GM18909 (cell line): Measurements from ENCODE around the gene PAF1.
"Not testable (repeated sequence)": the region's sequence is repeated elsewhere in the genome, so short reads cannot be mapped to it uniquely, and the experiment has no call there.

Experiments used
- ATAC-seq: cut with Tn5 transposase; IDR thresholded peaks from one replicate; pipeline ENCODE4 v1.9.1; 2021; ENCODE audit warnings: mild to moderate bottlenecking; ENCODE audit not compliant: unreplicated experiment, poor library complexity

PAF1 gene

DNA sequence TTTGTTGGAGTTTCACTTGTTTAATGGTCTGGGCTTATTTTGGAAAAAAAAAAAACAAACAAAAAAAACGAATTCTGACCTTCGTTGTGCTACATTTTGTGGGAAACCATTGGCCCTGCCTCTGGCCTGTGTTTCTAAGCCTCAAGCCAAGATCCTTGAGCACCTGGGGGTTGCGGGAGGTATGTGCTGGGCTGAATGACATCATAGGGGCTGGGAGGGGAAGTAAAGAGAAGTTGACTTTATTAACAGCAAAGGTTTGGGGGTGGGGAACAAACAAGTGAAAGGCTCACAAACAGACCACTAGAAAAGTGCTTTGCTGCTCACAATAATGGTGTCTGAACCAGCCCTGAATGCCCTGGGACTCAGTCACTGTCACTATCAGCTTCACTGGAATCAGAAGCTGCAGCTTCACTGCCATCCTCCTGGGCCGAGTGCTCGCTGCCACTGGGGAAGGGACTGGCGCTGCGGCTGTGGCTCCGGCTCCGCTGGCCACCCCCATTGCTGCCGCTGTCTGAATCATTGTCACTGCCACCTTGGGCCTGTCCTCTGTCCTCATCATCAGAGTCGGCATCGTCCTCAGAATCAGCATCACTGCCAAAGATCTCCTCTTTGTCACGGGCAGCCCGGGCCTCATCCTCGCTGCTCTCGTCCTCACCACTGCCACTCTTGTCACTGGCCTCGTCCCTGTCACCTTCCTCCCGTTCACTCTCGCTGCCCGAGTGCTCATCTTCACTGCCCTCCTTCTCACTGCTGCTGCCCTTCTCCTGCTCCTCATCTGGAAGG lies 5.1 kb downstream of the PAF1 start:
- ATAC-seq: no peak

GRCh38 chr19:39384839-39385568 lies 5.9 kb downstream of the PAF1 start:
- ATAC-seq: no peak

DNA sequence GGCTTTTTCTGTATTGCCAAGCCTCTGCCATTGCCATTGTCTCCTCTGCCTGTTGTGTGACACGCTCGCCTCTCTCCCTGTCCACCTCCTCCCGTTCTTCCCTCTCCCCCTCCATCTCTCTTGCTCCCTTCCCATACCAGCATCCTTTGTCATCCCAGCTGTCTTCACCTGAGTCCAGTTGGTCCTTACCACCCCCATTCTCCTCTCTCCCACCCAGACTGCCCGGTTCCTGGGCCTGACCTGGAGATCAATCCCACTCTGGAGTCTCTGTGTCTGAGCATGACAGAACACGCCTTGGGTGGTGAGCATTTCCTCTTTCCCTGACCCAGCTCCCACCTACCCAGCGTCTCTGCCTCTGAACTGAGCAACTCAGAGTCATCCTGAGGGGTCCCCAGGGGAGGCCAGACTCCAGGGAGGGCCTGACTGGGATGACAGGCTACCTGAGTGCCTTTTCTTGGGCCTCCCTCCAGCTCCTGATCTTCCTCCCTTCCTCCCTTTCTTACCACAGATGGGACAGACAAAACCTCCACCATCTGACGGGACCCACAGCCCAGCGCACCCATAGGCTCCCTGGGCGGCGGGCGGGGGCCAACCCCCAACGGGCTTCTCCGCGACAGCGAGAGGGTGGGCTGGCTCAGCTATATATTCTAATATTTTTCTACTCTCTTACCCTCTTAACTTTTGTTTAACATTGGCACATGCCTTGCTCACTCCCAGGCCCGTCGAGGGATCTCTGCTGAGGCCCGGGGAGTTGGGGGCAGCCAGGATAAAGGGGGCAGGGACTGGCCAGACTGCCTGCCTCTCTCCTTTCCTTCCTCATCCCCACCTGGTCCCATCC lies 7.7 kb downstream of the PAF1 start:
- ATAC-seq: no peak

DNA sequence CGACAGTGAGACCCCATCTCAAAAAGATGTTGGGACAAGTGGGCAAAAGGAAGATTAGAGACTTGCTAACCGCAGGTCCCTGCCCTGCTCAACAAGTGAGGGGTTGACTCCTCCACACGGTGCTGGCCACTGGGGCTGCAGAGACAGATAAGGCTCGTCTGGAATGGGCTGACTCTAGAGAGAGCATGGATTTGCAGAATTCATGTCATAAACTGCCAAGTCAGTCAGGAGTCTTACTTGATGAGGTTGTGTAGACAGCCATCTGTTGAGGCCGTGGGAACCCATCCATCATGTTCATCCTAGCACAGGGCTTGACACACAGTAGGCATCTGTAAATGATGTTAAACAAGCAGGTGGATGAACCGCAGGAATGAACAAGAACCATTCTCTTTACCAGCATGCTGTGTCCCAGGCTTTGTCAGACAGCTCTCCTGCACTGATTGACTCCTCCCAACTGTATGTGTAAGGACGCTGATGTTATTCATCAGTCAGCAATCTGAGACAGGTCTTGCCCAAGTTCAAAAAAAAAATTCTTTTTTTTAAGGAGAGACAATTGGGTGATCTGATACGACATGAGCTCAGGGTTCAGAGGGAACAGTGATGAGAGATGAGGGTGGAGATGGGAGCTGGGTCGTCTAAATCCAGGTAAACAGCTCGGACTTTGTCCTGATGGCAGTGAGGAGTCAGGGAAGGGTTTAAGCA lies 8.8 kb downstream of the PAF1 start:
- ATAC-seq: no peak

DNA sequence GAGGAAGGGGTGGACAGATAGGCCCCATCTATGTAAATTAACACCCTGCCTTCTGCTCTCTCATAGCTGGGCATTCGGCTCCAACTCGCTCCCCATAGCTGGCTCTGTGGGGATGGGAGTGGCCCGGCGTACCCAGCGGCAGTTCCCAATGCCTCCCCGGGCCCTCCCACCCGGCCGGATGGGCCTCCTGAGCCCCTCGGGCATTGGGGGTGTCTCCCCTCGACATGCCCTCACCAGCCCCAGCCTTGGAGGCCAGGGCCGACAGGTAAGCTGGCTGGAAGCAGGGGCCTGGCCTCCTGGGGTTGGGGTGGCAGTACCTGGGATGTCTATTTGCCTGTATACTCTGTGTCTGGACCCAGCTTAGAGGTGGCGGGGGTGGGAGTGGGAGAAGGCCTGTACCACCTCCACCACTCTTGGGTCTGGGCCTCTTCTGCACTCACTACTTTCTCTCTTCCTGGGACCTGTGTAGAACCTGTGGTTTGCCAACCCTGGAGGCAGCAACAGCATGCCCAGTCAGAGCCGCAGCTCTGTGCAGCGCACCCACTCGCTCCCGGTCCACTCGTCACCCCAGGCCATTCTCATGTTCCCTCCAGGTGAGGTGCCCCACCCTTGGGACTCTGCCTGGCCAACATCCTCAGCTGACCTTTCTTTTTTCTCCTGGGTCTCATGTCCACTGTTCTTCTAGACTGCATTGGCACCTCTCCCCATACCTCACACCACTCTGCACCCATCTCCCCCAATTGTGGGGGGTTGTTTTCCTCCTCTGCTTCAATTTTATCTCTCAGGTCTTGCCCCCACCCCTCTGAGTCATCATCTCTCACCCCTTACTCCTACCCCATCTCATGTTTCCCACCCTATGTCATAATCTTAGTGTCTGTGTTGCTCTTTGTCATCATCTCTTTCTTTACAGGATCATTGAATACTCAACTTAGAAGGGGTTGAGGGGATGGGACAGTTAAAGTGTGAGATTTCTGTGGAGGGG lies 10.1 kb downstream of the PAF1 start:
- ATAC-seq: no peak

GRCh38 chr19:39379865-39380396 lies 11.0 kb downstream of the PAF1 start:
- ATAC-seq: no peak

GRCh38 chr19:39379366-39379765 lies 11.5 kb downstream of the PAF1 start:
- not testable (repeated sequence) for ATAC-seq

- no peak for ATAC-seq
These were observed 13.2 kb downstream of the PAF1 start for GRCh38 chr19:39377373-39378362.

DNA sequence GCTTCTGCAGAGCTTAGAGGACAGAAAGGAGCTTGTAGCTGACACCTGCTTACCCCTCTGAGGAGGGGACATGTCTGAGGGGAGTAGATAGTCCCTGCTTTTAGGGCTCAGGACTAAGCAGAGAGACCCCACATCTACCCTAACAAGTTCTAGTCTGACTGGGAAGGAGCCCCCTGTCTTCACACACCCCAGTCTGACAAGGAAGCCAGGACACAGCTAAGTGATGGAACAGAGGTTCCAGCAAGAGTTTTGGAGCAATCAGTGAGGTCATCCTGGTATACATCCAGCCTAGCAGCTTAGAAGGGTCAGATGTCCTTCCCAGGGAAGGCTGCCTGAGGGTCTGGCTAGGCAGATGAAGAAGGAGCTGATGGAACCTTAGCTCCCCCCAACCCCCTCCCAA lies 15.0 kb downstream of the PAF1 start:
- no peak for ATAC-seq

DNA sequence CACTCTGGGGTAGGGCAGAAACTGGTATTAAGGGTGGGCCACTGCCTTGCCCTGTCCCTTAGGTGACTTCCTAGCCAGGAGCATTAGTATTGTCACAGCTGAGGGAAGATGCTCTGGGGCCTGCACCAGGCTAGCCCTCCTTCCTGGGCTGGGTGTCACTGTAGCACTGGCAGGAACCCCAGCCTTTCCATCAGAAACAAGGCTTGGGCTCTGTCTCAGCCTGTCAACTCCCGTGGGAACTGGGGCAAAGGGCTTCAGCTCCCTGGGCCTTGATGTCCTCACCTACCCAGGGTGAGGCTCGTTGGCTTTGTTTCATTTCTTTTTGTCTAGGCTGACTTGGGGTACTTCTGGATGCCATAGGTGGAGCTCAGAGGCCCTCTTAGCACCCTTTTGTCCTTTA lies 18.0 kb downstream of the PAF1 start:
- ATAC-seq: no peak

- ATAC-seq: no peak
These were observed 18.7 kb downstream of the PAF1 start for GRCh38 chr19:39372047-39372802.

- ATAC-seq: no peak
These were observed 20.2 kb downstream of the PAF1 start for GRCh38 chr19:39370735-39371134.

GRCh38 chr19:39369200-39369599 lies 21.7 kb downstream of the PAF1 start:
- ATAC-seq: no peak

GRCh38 chr19:39365531-39365930 lies 25.4 kb downstream of the PAF1 start:
- ATAC-seq: no peak

- no peak for ATAC-seq
These were observed 26.9 kb downstream of the PAF1 start for GRCh38 chr19:39363901-39364457.

DNA sequence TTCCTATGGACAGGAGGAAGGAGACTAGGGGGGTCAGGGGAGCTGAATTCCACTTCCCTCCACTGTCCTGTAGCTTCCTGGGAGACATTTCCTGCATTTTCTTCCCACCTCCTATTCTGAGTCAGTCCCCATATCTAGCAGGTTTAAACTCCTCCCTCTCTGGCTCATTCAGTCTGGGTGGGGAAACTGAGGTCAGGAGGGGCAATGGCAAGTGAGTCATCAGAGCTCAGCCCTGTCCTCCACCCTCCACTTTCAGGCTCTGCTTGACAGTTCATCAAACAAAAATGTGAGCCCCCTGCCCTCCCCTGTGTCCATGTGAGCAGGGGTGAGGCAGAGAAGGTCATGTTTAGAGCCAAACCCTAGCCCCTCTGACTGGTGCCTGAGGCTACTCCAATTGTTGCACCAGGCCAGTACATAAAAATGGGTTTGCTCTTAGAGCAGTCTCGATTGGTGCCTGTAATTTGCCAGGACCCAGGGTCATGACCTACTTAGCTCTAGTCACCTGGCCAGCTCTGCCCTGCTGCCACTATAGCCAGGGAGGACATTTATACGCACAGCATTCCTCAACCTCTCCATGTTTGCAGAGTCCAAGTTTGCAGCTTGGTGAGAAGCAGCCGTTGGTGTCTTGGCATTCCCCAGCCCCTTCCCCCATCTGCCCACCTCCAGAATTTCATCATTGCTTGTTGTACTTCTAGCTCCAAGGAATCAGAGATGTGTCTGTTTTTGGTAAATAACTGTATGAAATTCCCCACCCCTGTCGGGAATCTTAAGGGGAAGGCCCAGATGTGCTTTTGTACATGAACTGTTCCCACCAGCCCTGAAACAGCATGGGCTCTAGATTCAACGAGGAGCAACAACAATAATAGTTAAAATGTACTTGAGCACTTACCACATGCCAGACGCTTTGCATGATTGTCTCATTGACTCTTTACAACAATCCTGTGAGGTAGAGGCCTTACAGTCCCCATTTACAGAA lies 27.9 kb downstream of the PAF1 start:
- ATAC-seq: no peak
